ENCODE measurements around the gene SHISAL2B. TPM values are rescaled to one million over a fixed set of nuclear protein-coding genes. Genes with fewer than 3 reads are reported as not detected.

SHISAL2B gene
- total RNA-seq = under 1 TPM in 1 of 2 donors, not detected in 1; 0.45 TPM
- polyA plus RNA-seq (ENCODE audit: insufficient read length in 6 of 6) = 10 to 100 TPM in 1 of 6 donors, 1 to 10 TPM in 5; 7.4 to 15.2 (median 8.2) TPM
- long read RNA-seq, donor 1, partial matches to known transcripts = 246 of 250 reads
- long read RNA-seq, donor 1, other reads (novel, unspliced or antisense) = 0 of 250 reads
- long read RNA-seq, donor 2, transcript SHISAL2B-201 (3 exons, 847 nt) = major isoform, 9 of 11 reads
- long read RNA-seq, donor 2, partial matches to known transcripts = 0 of 11 reads
- long read RNA-seq, donor 2, other reads (novel, unspliced or antisense) = 0 of 11 reads
- long read RNA-seq, donor 3, transcript SHISAL2B-201 (3 exons, 847 nt) = major isoform, 6 of 7 reads
- long read RNA-seq, donor 3, partial matches to known transcripts = 0 of 7 reads
- long read RNA-seq, donor 3, other reads (novel, unspliced or antisense) = 0 of 7 reads
- long read RNA-seq, donor 4 = 0 reads
- long read RNA-seq, donor 5, partial matches to known transcripts = 0 of 1 reads
- long read RNA-seq, donor 5, other reads (novel, unspliced or antisense) = 0 of 1 reads
- long read RNA-seq, donor 6, transcript SHISAL2B-201 (3 exons, 847 nt) = major isoform, 6 of 9 reads
- long read RNA-seq, donor 6, partial matches to known transcripts = 0 of 9 reads
- long read RNA-seq, donor 6, other reads (novel, unspliced or antisense) = 0 of 9 reads
- long read RNA-seq, donor 7, partial matches to known transcripts = 0 of 4 reads
- long read RNA-seq, donor 7, other reads (novel, unspliced or antisense) = 0 of 4 reads
- long read RNA-seq, donor 8, partial matches to known transcripts = 0 of 2 reads
- long read RNA-seq, donor 8, other reads (novel, unspliced or antisense) = 0 of 2 reads
- long read RNA-seq, donor 9 = 0 reads
- long read RNA-seq, donor 10 = 0 reads
- long read RNA-seq, donor 11, partial matches to known transcripts = 0 of 2 reads
- long read RNA-seq, donor 11, other reads (novel, unspliced or antisense) = 0 of 2 reads
- long read RNA-seq, donor 12, partial matches to known transcripts = 0 of 5 reads
- long read RNA-seq, donor 12, other reads (novel, unspliced or antisense) = 0 of 5 reads

- Histone ChIP-seq H3K4me3 (no peak within 1 kb of the TSS), H3K27ac (no peak within 1 kb of the TSS), H3K4me1 (peaks cover 0 to 11% of the 10 kb centered on the region in 2 donors), H3K9me3 (no peaks in the 10 kb centered on the region), H3K36me3 (no peaks in the 10 kb centered on the region), H3K27me3 (peaks cover 28 to 58% of the 10 kb centered on the region in 2 donors)
- TF ChIP-seq CTCF (IDR thresholded peaks at IDR 0.05) = no peak
- peak; percentile 17 for ATAC-seq
- peak in 3 of 4 donors; percentile 49 to 76 (median 49) for DNase-seq
- intact Hi-C loops (cut with DNase I) = no loop called here
Measured at GRCh38 chr5:64690417-64691151, at the start of gene SHISAL2B. Gene SHISAL2B (plus strand): TSS chr5:64690503. CDS start chr5:64690624, 121 bp downstream.

GRCh38 chr5:64644831-64645230, 45.5 kb upstream of the SHISAL2B start:
- no peak overlapping the region for H3K4me3 ChIP-seq
- no peaks in the 10 kb centered on the region for H3K4me1 ChIP-seq
- intact Hi-C loops (cut with DNase I) = no loop called here
- H3K27me3 ChIP-seq = no peaks in the 10 kb centered on the region
- no peak overlapping the region for H3K27ac ChIP-seq
- no peak for TF ChIP-seq CTCF (IDR thresholded peaks at IDR 0.05)
- H3K9me3 ChIP-seq = no peaks in the 10 kb centered on the region
- peak in 1 of 4 donors; percentile 25 for DNase-seq
- ATAC-seq = no peak
- H3K36me3 ChIP-seq = no peaks in the 10 kb centered on the region

- TF ChIP-seq CTCF (IDR thresholded peaks at IDR 0.05) = no peak
- H3K9me3 ChIP-seq = no peaks in the 10 kb centered on the region
- H3K4me3 ChIP-seq = no peak overlapping the region
- H3K36me3 ChIP-seq = no peaks in the 10 kb centered on the region
- no peaks in the 10 kb centered on the region for H3K27me3 ChIP-seq
- intact Hi-C loops (cut with DNase I) = no loop called here
- DNase-seq (no peak), ATAC-seq (no peak)
- no peak overlapping the region for H3K27ac ChIP-seq
- no peaks in the 10 kb centered on the region for H3K4me1 ChIP-seq
Measured at GRCh38 chr5:64646169-64646568, 44.1 kb upstream of the SHISAL2B start.

GRCh38 chr5:64649512-64649911, 40.8 kb upstream of the SHISAL2B start:
- H3K27ac ChIP-seq = no peak overlapping the region
- TF ChIP-seq CTCF (IDR thresholded peaks at IDR 0.05) = no peak
- no peaks in the 10 kb centered on the region for H3K4me1 ChIP-seq
- intact Hi-C loops (cut with DNase I) = no loop called here
- ATAC-seq (no peak), DNase-seq (no peak)
- H3K9me3 ChIP-seq = no peaks in the 10 kb centered on the region
- no peak overlapping the region for H3K4me3 ChIP-seq
- H3K27me3 ChIP-seq = no peaks in the 10 kb centered on the region
- H3K36me3 ChIP-seq = no peaks in the 10 kb centered on the region
